Loucy (cell line): ENCODE results near the gene FAM13A.

ENCODE experiments used
- H2AFZ ChIP-seq: fragments of 200-600 bp; sonication (generic); 2 replicates; pipeline ENCODE4 v1.6.0; 2016; ENCODE audit warnings: antibody characterized with exemption, mild to moderate bottlenecking, low read length, moderate library complexity
- H3F3A ChIP-seq: fragments of 200-600 bp; 2 replicates; pipeline ENCODE4 v1.6.0; 2016; ENCODE audit warnings: antibody characterized with exemption, low read depth, mild to moderate bottlenecking
- H3K27me3 ChIP-seq: fragments of 200-600 bp; sonication (generic); 2 replicates; pipeline ENCODE4 v1.6.1; 2014; ENCODE audit warnings: low read length, mild to moderate bottlenecking; ENCODE audit not compliant: insufficient read depth, poor library complexity, severe bottlenecking
- H3K36me3 ChIP-seq: fragments of 200-600 bp; sonication (generic); 2 replicates; pipeline ENCODE4 v1.6.1; 2016; ENCODE audit warnings: low read length; ENCODE audit not compliant: insufficient read depth
- H3K4me1 ChIP-seq: fragments of 200-600 bp; sonication (generic); 2 replicates; pipeline ENCODE4 v1.5.1; 2014; ENCODE audit warnings: low read length, mild to moderate bottlenecking; ENCODE audit not compliant: insufficient read depth, poor library complexity, severe bottlenecking
- H3K4me2 ChIP-seq: fragments of 200-600 bp; sonication (generic); 2 replicates; pipeline ENCODE4 v1.6.0; 2014; ENCODE audit warnings: antibody characterized with exemption, low read length, low read depth, mild to moderate bottlenecking; ENCODE audit not compliant: poor library complexity, severe bottlenecking
- H3K4me3 ChIP-seq: fragments of 200-600 bp; sonication (generic); 2 replicates; pipeline ENCODE4 v1.5.1; 2014; ENCODE audit warnings: low read length, mild to moderate bottlenecking, mixed read lengths; ENCODE audit not compliant: poor library complexity, severe bottlenecking
- H3K79me2 ChIP-seq: fragments of 200-600 bp; sonication (generic); 2 replicates; pipeline ENCODE4 v1.6.1; 2014; ENCODE audit warnings: low read length; ENCODE audit not compliant: insufficient read depth
- H3K9ac ChIP-seq: fragments of 200-600 bp; sonication (generic); 2 replicates; pipeline ENCODE4 v1.6.0; 2014; ENCODE audit warnings: mild to moderate bottlenecking, low read depth, low read length, moderate library complexity; ENCODE audit not compliant: poor library complexity, severe bottlenecking
- H3K9me2 ChIP-seq: fragments of 200-600 bp; sonication (generic); replicated peaks from 2 replicates; pipeline ENCODE4 v1.6.1; 2016; ENCODE audit warnings: low read depth, low read length, mixed read lengths
- H3K9me3 ChIP-seq: fragments of 200-600 bp; sonication (generic); 2 replicates; pipeline ENCODE4 v1.6.1; 2014; ENCODE audit warnings: mild to moderate bottlenecking, antibody characterized with exemption, low read length, low read depth; ENCODE audit not compliant: insufficient read depth
- H4K20me1 ChIP-seq: fragments of 200-600 bp; sonication (generic); 2 replicates; pipeline ENCODE4 v1.6.0; 2014; ENCODE audit warnings: antibody characterized with exemption, low read length, mild to moderate bottlenecking; ENCODE audit not compliant: insufficient read depth, poor library complexity, severe bottlenecking
- CTCF ChIP-seq: fragments of 200-600 bp; sonication (generic); conservative IDR thresholded peaks from 2 replicates; pipeline ENCODE4 v1.5.1; 2014; ENCODE audit warnings: mild to moderate bottlenecking, antibody characterized with exemption, low read length
- EZH2phosphoT487 ChIP-seq: fragments of 200-600 bp; IDR thresholded peaks from 2 replicates; pipeline ENCODE4 v1.6.1; 2018; ENCODE audit warnings: antibody characterized with exemption, mild to moderate bottlenecking, moderate library complexity, borderline replicate concordance

FAM13A gene

GRCh38 chr4:89100853-89101252 lies 43.9 kb upstream of the FAM13A start:
- H3K9me3 ChIP-seq = no peaks in the 10 kb centered on the region
- no peaks in the 10 kb centered on the region for H3K27me3 ChIP-seq
- H3K9me2 ChIP-seq = no peaks in the 10 kb centered on the region
- TF ChIP-seq CTCF = no peak
- TF ChIP-seq EZH2phosphoT487 = no peak
- H3K4me3 ChIP-seq = no peak overlapping the region
- H3K4me2 ChIP-seq = no peak overlapping the region
- H3K36me3 ChIP-seq = no peaks in the 10 kb centered on the region
- no peaks in the 10 kb centered on the region for H3F3A ChIP-seq
- peaks cover 5% of the 10 kb centered on the region for H3K4me1 ChIP-seq
- H2AFZ ChIP-seq = no peak overlapping the region
- no peaks in the 10 kb centered on the region for H4K20me1 ChIP-seq
- H3K79me2 ChIP-seq = no peaks in the 10 kb centered on the region
- no peak overlapping the region for H3K9ac ChIP-seq

- H3K4me2 ChIP-seq = no peak overlapping the region
- H3K27me3 ChIP-seq = no peaks in the 10 kb centered on the region
- no peak for TF ChIP-seq CTCF
- TF ChIP-seq EZH2phosphoT487 = no peak
- H3K9me3 ChIP-seq = no peaks in the 10 kb centered on the region
- H3K9me2 ChIP-seq = no peaks in the 10 kb centered on the region
- no peak overlapping the region for H3K4me3 ChIP-seq
- H3F3A ChIP-seq = no peaks in the 10 kb centered on the region
- no peak overlapping the region for H2AFZ ChIP-seq
- peaks cover 5% of the 10 kb centered on the region for H3K4me1 ChIP-seq
- H3K9ac ChIP-seq = no peak overlapping the region
- H3K36me3 ChIP-seq = no peaks in the 10 kb centered on the region
- no peaks in the 10 kb centered on the region for H4K20me1 ChIP-seq
- no peaks in the 10 kb centered on the region for H3K79me2 ChIP-seq
Measured at GRCh38 chr4:89099471-89099870, 42.5 kb upstream of the FAM13A start.

- Histone ChIP-seq H3K27me3 (no peaks in the 10 kb centered on the region), H3K4me2 (no peak overlapping the region), H3K4me3 (no peak overlapping the region), H3K9me2 (no peaks in the 10 kb centered on the region), H4K20me1 (no peaks in the 10 kb centered on the region), H3K4me1 (peaks cover 5% of the 10 kb centered on the region), H3K9ac (no peak overlapping the region), H3K9me3 (no peaks in the 10 kb centered on the region), H2AFZ (no peak overlapping the region), H3K36me3 (no peaks in the 10 kb centered on the region), H3K79me2 (no peaks in the 10 kb centered on the region), H3F3A (no peaks in the 10 kb centered on the region)
- TF ChIP-seq EZH2phosphoT487 (no peak), CTCF (no peak)
Measured at GRCh38 chr4:89099034-89099433, 42.0 kb upstream of the FAM13A start.
